Cerebellar cortex (tissue), 1 donor: ENCODE results near the gene AMTN.
"Not testable (repeated sequence)": the region's sequence is repeated elsewhere in the genome, so short reads cannot be mapped to it uniquely, and the experiment has no call there.

ENCODE experiments used
- DNase-seq: peaks from one replicate; pipeline ENCODE4 v3.0.0-alpha.2; 2015; ENCODE audit warnings: low spot score

AMTN gene

GRCh38 chr4:70518269-70518668 lies at the start of gene AMTN:
Gene AMTN (plus strand): TSS chr4:70518569. CDS start chr4:70518778, 209 bp downstream.
- no peak for DNase-seq

GRCh38 chr4:70471897-70472296 lies 46.5 kb upstream of the AMTN start, which contains the start of gene MUC7:
Gene MUC7 (plus strand): TSS chr4:70472197. CDS start chr4:70474022, 1,825 bp downstream.
- DNase-seq: no peak

GRCh38 chr4:70473679-70474078 lies 44.7 kb upstream of the AMTN start:
- DNase-seq: no peak

- no peak for DNase-seq
Observed at GRCh38 chr4:70488748-70489147, 29.6 kb upstream of the AMTN start.

- no peak for DNase-seq
Observed at GRCh38 chr4:70496231-70496630, 22.1 kb upstream of the AMTN start.

- DNase-seq: not testable (repeated sequence)
Observed at GRCh38 chr4:70501838-70502237, 16.5 kb upstream of the AMTN start.

- no peak for DNase-seq
Observed at GRCh38 chr4:70504733-70505132, 13.6 kb upstream of the AMTN start.

- peak; percentile 15 for DNase-seq
Observed at GRCh38 chr4:70505151-70505748, 13.1 kb upstream of the AMTN start.

- DNase-seq: no peak
Observed at GRCh38 chr4:70508801-70509200, 9.6 kb upstream of the AMTN start.

GRCh38 chr4:70511365-70511764 lies 7.0 kb upstream of the AMTN start:
- DNase-seq: no peak

- DNase-seq: no peak
Observed at GRCh38 chr4:70515367-70516250, 2.8 kb upstream of the AMTN start.

- DNase-seq: no peak
Observed at GRCh38 chr4:70518716-70519115, 347 bp downstream of the AMTN start.

GRCh38 chr4:70522626-70523025 lies 4.3 kb downstream of the AMTN start:
- DNase-seq: no peak

- no peak for DNase-seq
Observed at GRCh38 chr4:70530997-70531396, 12.6 kb downstream of the AMTN start.

- DNase-seq: no peak
Observed at GRCh38 chr4:70531981-70532380, 13.6 kb downstream of the AMTN start.

GRCh38 chr4:70533211-70533610 lies 14.8 kb downstream of the AMTN start:
- DNase-seq: no peak

- no peak for DNase-seq
Observed at GRCh38 chr4:70533791-70534190, 15.4 kb downstream of the AMTN start.

- DNase-seq: not testable (repeated sequence)
Observed at GRCh38 chr4:70534886-70535285, 16.5 kb downstream of the AMTN start.

GRCh38 chr4:70538869-70539268 lies 20.5 kb downstream of the AMTN start:
- DNase-seq: no peak

GRCh38 chr4:70544279-70544868 lies 26.0 kb downstream of the AMTN start:
- DNase-seq: peak; percentile 5

GRCh38 chr4:70556856-70557255 lies 38.5 kb downstream of the AMTN start:
- DNase-seq: no peak

GRCh38 chr4:70559211-70559830 lies 41.0 kb downstream of the AMTN start:
- peak; percentile 44 for DNase-seq
